ENCODE data around the gene FEZ2. TPM values are rescaled to one million over a fixed set of nuclear protein-coding genes. Genes with fewer than 3 reads are reported as not detected.

The FEZ2 gene
- polyA plus RNA-seq, 1 of the 3 experiments (the other 2 are of a cell fraction) = 37.2 TPM

- 92% methylated on average over 3 of the region's 3 CpGs for WGBS (ENCODE audit: low lambda C conversion rate)
Observed at GRCh38 chr2:36572054-36572718, 25.8 kb downstream of the FEZ2 start.

GRCh38 chr2:36570416-36570815 is 27.6 kb downstream of the FEZ2 start:
- no peak for DNase-seq
- Histone ChIP-seq H3K9me2 (no peaks in the 10 kb centered on the region), H3K27ac (ENCODE audit: low read depth in 2 of 2, low read length in 1 of 2) (peak overlapping the region in 1 of 2 experiments; percentile 92; a peak in 2 of 4 replicates), H3K36me3 (replicated peaks in 1 of 2; ENCODE audit: control insufficient read depth in 1 of 2, insufficient read depth in 2 of 2, low read length in 1 of 2) (peaks cover 17 to 50% of the 10 kb centered on the region in 2 experiments), H3K4me1 (ENCODE audit: control insufficient read depth in 1 of 2, insufficient read depth in 2 of 2, low read depth in 1 of 2, low read length in 1 of 2) (peaks cover 0 to 40% of the 10 kb centered on the region in 2 experiments; a peak in 3 of 4 replicates), H4K20me1 (ENCODE audit: insufficient read depth) (no peaks in the 10 kb centered on the region), H2AFZ (ENCODE audit: low read depth) (no peak overlapping the region), H3K4me2 (no peak overlapping the region), H3K9ac (no peak overlapping the region), H3F3A (replicated peaks; ENCODE audit: insufficient read depth) (peaks cover 48% of the 10 kb centered on the region), H3K4me3 (ENCODE audit: low read depth in 2 of 2, low read length in 1 of 2) (no peak overlapping the region), H3K9me3 (no peaks in the 10 kb centered on the region), H3K79me2 (ENCODE audit: insufficient read depth) (peaks cover 87% of the 10 kb centered on the region), H3K27me3 (ENCODE audit: insufficient read depth) (no peaks in the 10 kb centered on the region)
- TF ChIP-seq FOSL2 (IDR thresholded peaks at IDR 0.05; ENCODE audit: borderline replicate concordance, low read depth) = peak; percentile 41; the same call in 1 of the 2 replicates
- no peak for TF ChIP-seq TEAD4 (IDR thresholded peaks at IDR 0.05; ENCODE audit: borderline replicate concordance, insufficient read depth)
- POLR2A ChIA-PET = no interaction called here
- WGBS (ENCODE audit: low lambda C conversion rate) = 23% methylated on average over 1 of the region's 1 CpG
- CTCF ChIA-PET = no interaction called here

More at GRCh38 chr2:36572054-36572718, 25.8 kb downstream of the FEZ2 start:
- H3K36me3 ChIP-seq (replicated peaks in 1 of 2; ENCODE audit: control insufficient read depth in 1 of 2, insufficient read depth in 2 of 2, low read length in 1 of 2) = peaks cover 26 to 54% of the 10 kb centered on the region in 2 experiments
- DNase-seq = no peak
- no peaks in the 10 kb centered on the region for H3K27me3 ChIP-seq (ENCODE audit: insufficient read depth)
- H3K4me1 ChIP-seq (ENCODE audit: control insufficient read depth in 1 of 2, insufficient read depth in 2 of 2, low read depth in 1 of 2, low read length in 1 of 2) = peaks cover 0 to 34% of the 10 kb centered on the region in 2 experiments; a peak in 3 of 4 replicates
- H3K4me3 ChIP-seq (ENCODE audit: low read depth in 2 of 2, low read length in 1 of 2) = no peak overlapping the region
- H3K79me2 ChIP-seq (ENCODE audit: insufficient read depth) = peaks cover 86% of the 10 kb centered on the region
- no peak overlapping the region; the same call in 1 of the 2 replicates for H3K9ac ChIP-seq
- H3K4me2 ChIP-seq = no peak overlapping the region
- TF ChIP-seq POLR2AphosphoS5 (IDR thresholded peaks at IDR 0.05; ENCODE audit: low read depth, low read length) (no peak), CHD2 (IDR thresholded peaks at IDR 0.05; ENCODE audit: low read length, partially characterized antibody) (no peak), TEAD4 (IDR thresholded peaks at IDR 0.05; ENCODE audit: borderline replicate concordance, insufficient read depth) (no peak), FOXM1 (IDR thresholded peaks at IDR 0.05; ENCODE audit: low read depth) (no peak), FOXJ3 (CRISPR knock-in tag; IDR thresholded peaks at IDR 0.05) (no peak), GABPA (IDR thresholded peaks at IDR 0.05; ENCODE audit: low read depth) (no peak), IRF3 (IDR thresholded peaks at IDR 0.05; ENCODE audit: low read depth, low read length) (no peak), MEF2A (IDR thresholded peaks at IDR 0.05; ENCODE audit: borderline replicate concordance, low read depth) (no peak)
- TF ChIP-seq, protein P1, sequence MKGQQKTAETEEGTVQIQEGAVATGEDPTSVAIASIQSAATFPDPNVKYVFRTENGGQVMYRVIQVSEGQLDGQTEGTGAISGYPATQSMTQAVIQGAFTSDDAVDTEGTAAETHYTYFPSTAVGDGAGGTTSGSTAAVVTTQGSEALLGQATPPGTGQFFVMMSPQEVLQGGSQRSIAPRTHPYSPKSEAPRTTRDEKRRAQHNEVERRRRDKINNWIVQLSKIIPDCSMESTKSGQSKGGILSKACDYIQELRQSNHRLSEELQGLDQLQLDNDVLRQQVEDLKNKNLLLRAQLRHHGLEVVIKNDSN (IDR thresholded peaks at IDR 0.05; ENCODE audit: borderline replicate concordance, low read depth) = no peak
- TF ChIP-seq, protein P2, sequence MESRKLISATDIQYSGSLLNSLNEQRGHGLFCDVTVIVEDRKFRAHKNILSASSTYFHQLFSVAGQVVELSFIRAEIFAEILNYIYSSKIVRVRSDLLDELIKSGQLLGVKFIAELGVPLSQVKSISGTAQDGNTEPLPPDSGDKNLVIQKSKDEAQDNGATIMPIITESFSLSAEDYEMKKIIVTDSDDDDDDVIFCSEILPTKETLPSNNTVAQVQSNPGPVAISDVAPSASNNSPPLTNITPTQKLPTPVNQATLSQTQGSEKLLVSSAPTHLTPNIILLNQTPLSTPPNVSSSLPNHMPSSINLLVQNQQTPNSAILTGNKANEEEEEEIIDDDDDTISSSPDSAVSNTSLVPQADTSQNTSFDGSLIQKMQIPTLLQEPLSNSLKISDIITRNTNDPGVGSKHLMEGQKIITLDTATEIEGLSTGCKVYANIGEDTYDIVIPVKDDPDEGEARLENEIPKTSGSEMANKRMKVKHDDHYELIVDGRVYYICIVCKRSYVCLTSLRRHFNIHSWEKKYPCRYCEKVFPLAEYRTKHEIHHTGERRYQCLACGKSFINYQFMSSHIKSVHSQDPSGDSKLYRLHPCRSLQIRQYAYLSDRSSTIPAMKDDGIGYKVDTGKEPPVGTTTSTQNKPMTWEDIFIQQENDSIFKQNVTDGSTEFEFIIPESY (IDR thresholded peaks at IDR 0.05; ENCODE audit: borderline replicate concordance, low read depth) = no peak
- CTCF ChIA-PET = interaction anchor here (0.7 kb wide), 1 partner anchor 220 kb away, joined by 3 read pairs; no protein-coding TSS in a partner anchor
- peak overlapping the region in 1 of 2 experiments; percentile 42; a peak in 2 of 4 replicates for H3K27ac ChIP-seq (ENCODE audit: low read depth in 2 of 2, low read length in 1 of 2)
- H4K20me1 ChIP-seq (ENCODE audit: insufficient read depth) = no peaks in the 10 kb centered on the region
- no peaks in the 10 kb centered on the region for H3K9me2 ChIP-seq
- POLR2A ChIA-PET = no interaction called here
- no peaks in the 10 kb centered on the region for H3K9me3 ChIP-seq
- H3F3A ChIP-seq (replicated peaks; ENCODE audit: insufficient read depth) = peaks cover 45% of the 10 kb centered on the region
- no peak overlapping the region for H2AFZ ChIP-seq (ENCODE audit: low read depth)
